NCI-H146 treated with DMSO at 0.1 percent for 48 hours (cell line): ENCODE results near the gene STXBP1.

Experiments
- DNase-seq: peaks from one replicate; lab custom pipeline; 2025; ENCODE audit not compliant: unreplicated experiment; lab: John Stamatoyannopoulos, UW

STXBP1 gene

DNA sequence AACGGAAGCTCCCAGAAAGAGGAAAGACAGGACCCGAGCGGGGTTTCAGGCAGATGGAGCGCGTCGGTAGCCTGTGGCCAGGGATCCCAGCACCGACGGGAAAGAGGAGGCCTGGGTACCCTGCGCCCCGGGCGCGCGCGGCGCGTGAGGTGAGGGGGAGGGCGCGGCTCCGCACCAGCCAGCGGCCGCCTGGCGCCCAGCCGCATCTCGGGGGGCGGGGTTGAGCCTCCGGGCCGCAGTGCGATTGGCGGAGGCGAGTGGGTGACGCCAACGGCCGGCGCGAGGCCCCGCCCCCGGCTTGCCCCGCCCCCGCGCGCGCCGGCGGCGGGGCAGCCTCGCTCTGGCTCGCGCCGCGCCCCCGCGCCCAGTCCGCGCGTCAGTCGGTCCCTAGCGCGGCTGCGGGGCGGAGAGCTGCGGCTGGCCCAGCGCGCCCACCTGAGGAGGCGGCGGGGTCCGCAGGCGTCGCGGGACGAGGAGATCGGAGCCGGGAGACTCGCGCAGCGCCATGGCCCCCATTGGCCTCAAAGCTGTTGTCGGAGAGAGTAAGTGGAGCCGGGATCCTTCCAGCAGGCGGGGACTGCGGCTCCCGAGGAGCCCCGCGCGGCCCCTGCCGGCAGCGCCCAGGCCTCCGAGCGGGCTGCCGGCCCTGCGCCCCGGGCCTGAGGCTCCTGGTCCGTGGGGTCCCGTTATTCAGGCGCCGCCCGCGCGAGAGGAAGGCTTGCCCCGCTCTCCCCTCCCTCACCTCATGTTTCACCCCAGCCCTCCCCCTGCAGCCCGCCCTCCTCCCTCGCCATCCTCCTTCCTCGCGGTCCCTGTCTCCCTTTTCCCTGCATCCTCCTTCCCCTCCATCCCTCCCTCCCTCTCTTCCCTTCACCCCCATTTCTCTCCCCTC is at the start of gene STXBP1:
Gene STXBP1 (plus strand): TSS at position 379 of the 892 bp plus-strand sequence. CDS start 127 bp downstream, at position 506.
- peak; percentile 40 for DNase-seq

DNA sequence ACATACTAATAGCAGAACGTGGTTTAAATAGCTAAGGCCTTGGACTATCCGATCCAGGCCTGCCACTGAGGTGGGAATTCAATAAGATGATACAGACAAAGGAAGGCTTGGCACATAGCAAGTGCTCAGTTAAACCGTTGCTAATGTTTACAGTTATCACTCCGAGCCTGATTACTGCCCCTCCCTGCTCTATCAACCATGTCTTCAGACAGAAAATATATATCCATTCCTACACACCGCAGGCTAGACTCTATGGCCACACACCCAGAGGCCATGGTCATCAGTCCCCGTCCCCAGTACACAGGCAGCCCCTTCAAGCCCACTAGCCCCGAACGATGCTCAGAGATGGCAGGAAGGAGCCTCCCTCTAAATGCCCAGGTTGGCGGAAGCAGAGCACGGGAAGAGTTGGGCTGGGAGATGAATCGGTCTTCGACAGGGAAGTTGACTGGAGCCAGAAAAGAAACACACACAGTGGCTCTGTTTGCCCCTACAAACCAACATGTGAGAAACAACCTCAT is 49.7 kb upstream of the STXBP1 start:
- no peak for DNase-seq

DNA sequence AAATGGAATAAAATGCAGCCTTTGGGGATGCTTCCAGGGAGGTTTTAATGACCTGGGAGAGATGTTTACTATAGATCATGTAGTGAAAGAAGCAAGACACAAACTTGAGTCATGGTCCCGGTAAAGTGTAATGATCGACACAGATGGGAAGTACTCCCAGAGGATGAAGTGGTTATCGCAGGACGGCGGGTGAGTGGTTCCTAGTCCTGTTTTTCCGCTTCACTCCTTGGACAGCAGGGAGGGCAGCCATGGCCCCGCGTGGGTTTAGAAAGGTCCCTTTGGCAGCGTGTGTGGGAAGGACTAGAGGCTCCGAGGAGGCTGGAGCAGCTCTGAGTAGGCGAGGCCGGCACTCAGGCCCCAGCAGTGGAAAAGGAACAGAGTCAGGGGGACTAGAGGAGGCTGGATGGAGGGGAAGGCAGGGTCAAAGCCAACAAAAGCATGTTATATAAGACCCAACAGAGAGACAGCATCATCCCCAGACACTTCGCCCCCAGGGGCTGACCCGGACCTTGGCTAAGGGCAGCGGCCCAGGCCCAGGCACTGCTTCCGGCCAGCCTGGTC is 49.2 kb upstream of the STXBP1 start:
- no peak for DNase-seq

DNA sequence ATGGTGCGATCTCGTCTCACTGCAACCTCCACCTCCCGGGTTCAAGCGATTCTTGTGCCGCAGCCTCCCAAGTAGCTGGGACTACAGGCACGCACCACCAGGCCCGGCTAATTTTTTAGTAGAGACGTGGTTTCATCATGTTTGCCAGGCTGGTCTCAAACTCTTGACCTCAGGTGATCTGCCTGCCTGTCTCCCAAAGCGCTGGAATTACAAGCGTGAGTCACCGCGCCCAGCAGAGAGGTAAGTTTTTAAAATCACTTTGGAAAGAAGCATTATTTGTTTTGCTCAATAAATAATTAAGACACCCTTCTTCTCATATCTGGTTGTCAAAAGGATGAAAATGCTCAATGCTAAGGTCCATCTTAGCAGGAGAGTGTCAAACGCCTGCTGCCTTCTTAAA is 48.5 kb upstream of the STXBP1 start:
- DNase-seq: no peak

DNA sequence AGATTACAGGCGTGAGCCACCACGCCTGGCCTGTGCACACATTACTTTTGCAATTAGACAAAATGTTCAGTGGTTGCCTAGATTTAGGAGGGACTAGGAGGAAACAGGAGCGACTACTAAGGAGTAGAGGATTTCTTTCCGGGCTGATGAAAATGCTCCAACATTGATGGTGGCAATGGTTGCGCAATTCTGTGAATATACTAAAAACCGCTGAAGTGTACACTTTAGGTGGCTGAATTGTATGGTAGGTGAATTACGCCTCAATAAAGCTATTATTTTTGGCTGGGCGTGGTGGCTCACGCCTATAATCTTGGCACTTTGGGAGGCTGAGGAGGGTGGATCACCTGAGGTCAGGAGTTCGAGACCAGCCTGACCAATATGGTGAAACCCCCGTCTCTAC is 46.8 kb upstream of the STXBP1 start:
- DNase-seq: no peak

DNA sequence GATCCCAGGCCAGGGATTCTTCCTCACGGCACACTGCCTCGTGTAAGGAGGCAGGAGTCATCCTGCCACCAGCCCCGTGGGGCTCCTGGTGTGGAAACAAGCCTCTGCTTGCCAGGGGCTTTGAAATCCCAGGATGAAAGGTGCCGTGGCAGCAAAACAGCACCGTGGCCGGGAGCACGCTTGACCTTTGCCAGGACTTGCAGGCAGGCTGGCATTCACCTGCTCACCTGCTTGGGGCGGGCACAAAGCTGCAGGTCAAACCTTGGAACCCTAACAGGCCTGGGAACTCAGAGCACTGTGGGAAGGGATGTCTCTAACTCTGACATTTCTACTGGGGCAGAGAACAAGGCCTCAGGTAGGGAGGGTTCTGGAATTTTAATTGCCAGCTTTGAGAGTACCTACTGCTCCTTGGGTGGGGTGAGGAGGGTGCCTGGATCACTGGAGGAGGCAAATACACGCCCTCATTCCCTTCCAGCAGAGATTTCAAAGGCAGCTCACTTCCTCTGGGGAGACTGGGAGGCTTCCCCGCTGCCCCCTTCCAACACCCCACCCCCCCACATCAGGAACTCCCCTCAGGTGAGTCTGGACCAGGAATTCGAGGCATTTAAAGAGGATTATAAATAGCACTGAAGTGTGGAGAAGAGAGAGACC is 45.6 kb upstream of the STXBP1 start:
- no peak for DNase-seq

DNA sequence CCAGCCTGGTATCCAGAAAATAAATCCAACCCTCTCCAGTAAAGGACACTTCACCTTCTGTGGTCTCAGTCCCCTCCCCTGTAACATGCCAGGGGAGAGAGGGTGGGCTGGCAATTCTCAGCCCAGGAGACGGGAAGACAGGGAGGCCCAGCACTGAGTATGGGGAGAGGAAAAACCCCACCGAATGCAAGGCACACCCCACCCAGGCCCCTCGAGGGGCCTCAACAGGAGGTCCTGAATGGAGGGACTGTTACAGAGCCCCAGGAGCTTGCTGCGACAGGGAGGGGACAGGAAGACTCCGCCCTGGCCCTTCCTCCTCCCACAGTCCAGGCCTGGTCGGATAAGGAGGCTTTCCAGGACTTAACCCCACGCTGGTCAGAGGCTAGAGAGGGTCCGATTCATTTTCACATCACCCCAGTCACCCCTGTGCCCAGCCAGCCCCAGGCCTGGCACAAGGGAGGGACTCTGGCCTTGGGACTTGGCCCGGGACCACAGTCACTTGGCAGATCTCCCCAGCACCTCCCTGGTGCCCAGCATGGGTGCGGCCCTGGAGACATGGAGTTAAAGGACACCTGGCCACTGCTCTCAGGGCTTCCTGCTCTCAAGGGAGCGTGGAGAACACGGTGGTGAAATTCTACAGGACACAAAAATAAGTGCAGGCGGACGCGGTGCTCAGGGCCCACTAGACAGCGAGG is 44.9 kb upstream of the STXBP1 start:
- DNase-seq: no peak

DNA sequence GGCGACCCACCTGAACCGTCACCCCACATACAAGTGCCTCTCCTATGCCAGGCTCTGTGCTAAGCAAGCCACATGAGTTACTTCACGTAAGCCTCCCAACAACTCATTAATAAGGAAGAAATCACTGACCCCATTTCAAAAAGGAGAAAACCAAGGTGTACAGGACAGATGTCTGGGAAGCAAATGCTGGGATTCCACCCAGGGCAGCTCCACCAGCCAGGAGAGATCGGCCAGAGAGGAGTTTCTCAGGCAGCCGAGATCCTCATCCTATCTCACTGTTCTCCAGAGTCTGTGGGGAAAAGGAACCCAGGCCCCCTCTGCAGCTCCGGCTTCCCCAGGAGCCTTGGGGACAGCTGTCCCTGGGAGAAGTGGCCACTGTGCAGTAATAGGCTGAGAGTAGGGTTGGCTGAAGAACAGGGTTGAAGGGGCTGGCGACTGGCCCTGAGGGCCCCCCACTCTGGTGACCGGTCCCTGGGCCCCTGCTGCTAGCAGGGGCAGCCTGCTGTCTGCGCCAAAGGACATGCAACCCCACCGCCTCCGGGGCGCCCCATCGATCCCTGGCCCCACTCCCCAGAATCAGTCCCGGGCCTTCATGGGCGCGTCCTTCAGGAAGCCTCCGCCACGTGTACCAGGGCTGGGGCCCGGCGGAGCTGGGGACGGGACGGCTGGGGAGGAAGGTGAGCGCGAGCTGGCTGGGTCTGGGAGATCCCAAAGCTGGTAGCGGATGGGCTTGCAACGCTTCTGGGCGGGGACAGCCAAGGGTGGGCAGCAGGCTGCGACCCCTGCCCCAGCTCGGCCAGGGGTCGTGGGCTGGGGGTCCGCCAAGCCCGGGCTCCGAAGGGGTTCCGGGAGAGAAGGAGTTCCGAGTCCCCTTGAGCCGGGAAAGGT is 44.1 kb upstream of the STXBP1 start:
- no peak for DNase-seq

DNA sequence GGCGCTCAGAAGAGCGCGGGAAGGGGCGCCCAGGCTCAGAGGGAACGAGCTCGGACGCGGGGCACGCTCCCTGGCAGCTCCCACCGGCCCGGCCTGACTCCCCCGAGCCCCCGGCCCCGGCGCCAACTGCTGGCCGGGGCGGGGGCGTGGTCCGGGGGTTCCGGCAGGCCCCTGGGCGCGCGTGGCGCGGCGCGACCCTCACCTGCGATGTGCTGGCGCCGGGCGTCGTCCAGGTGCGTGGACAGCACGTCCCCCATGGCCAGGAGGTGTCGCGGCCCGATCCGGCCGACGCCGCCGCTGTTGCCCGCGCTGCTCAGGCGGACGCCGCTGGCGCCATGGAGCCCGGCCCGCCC is 43.5 kb upstream of the STXBP1 start:
- no peak for DNase-seq

DNA sequence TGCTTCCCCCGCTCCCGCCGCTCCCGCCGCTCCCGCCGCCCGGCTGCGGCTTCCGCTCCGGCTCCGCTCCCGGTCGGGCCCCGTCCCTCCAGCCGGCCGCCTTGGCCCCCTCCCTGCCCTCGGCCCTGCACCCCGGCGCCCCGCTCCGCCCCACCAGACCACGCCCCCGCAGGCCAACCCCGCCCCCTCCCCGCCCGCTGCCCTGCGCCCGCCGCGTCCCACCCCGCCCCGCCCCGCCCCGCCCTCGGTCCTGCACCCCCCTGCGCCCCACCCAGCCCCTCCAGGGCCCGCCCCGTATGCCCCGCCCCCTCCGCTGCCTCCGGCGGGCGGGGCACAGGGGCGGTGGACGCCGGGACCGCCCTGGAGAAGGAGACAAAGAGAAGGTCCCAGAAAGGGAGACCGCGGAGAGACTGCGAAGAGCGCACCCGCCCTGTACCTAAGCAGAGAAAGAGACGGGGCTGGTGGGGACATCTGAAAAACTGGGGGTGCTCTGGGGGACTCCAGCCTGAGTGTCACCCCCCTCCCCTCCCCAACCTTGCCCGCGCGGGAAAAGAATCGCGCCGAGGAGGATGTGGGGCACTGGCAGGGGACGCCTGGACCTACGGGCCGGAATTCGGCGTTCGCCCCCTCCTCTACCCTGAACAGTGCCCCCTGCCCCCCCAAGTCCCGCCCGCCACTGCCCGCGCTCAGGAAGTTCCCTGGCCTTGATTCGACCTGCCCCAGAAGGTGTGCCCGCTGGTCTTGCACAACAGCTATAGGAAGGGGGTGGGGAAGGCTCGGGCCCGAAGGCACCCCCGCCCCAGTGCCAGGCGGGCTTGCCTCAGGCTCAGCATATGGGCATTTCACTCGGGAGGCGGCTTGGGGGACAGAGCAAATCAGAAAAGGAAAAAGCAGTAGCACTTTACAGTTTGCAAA is 42.8 kb upstream of the STXBP1 start:
- peak; percentile 34 for DNase-seq

DNA sequence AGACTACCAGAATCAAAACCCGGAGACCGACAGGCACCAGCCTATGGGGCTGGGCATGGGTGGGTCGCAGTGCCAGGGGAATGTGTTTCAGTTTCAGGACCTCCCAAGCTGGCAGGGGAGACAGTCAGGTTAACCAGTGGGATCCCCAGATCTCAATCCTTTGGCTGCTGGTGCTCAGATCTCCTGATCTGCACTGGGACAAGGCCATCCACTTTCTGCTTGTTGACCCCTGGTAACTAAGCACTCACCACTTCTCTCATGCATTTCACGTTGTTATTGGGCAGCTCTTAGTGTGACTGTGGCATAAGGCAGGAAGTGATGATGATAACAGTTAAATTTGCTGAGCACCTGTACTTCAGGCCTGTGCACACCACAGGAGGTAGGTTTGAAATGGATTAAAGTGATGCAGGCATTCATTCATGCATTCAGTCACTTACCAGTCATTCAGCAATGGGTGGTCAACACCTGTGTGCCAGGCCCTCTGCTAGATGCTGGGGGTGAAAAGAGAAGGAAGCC is 42.1 kb upstream of the STXBP1 start:
- DNase-seq: no peak

DNA sequence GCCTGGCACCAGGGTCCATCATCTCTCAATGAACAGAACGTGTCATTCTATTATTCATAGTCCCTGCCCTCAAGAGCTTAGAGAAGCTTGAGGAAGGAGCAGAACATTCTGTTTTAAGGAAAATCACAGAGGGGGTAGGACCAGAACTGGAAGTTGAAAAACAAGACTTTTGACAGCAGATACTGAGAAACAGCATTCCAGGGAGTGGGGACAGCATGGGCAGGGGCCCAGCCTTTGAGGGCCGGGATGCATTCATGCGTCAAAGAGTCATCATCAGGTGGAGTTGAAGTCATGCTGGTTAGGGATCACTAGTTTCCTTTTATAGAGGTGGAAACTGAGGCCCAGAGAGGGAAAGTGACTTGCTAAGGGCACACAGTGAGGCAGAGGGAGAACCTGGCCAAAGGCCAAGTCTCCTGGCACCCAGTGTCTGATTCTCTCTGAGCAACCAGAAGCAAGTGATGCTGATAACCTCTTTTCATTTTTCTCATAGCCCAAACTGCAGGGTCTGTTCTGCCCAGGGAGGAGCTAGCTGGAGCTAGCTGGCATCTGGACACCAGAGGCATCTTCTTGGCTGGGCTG is 41.5 kb upstream of the STXBP1 start:
- DNase-seq: no peak

DNA sequence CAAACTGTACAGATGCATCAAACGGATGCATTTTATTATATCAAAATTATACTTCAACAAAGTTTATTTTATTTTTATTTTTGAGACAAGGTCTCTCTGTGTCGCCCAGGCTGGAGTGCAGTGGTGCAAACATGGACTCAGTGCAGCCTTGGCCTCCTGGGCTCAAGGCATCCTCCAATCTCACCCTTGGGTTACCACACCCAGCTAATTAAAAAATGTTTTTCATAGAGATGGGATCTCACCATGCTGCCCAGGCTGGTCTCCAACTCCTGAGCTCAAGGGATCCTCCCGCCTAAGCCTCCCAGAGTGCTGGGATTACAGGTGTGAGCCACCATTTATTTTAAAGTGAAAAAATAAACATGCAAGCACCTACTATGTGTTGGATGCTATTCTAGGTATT is 40.1 kb upstream of the STXBP1 start:
- no peak for DNase-seq

DNA sequence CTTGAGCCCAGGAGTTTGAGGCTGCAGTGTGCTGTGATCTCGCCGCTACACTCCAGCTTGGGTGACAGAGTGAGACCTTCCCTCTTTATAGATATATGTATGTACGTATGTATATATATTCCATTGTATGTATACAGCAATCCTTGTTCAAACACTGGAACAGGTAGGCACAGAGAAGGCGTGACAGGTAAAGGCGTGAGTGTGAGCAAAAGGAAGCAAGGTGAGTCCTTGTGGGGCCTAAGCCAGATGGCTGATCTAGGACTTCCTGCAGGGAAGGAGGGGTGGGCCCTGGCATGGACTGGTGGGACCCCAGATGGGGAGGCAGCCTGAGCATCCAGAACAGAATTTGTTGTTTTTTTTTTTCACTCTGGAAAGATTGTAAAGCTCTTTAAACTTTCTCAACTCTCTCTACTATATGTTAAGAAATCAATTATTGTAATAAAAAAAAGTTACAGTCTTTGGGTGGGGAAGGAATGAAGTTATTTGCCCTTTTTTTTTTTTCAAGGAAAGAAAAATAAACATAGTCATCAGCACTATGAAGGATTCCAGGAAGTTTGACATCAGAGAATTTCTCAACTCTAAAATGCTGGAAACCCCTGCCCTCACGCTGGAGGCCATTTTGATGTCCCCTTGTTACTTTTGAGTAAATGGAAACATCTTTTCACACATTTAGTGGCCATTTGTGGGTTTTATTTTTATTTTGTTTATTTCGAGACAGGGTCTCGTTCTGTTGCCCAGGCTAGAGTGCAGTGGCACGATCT is 38.9 kb upstream of the STXBP1 start:
- no peak for DNase-seq

DNA sequence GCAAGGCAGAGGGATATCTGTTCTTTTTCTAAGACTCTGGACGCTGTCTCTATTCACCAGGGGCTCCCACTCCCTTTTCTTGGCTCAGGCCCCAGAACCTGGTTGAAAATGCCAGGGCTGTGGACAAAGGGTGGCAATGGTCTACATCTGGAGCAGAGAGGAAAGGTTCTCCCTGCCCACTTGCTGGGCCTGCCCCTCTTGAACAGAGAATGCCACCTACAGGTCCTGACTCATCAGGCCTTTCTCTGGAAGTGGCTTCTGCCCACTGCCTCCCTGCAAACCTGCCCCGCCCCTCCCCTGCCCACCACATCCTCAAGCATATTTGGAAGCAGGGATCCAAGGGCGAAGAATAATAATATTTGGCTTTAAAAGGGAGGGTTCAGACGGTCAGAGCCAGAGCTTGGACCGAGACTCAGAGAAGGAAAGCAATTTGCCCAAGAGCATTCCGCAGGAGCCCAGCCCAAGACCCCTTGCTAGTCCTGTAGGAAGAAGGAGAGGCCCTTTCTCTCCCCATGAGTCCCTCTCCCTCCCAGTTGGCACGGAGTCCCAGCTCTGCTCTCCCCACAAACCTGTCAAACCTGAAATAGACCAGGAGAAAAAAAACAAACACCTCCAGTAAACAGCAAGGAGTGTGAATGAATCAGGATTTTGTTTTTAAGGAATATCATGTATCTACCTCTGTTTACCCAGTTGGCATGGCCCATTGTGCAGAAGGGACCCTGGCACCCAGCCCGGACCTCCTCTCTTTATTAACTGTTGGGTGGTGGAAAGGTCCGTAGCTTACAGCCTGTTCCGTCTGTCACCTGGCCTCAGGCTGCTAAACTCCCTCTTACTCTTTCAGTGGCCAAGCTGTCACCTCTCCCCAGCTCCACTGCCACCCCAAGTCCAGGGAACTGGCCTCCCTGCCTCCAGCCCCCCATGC is 37.7 kb upstream of the STXBP1 start:
- peak; percentile 8 for DNase-seq

DNA sequence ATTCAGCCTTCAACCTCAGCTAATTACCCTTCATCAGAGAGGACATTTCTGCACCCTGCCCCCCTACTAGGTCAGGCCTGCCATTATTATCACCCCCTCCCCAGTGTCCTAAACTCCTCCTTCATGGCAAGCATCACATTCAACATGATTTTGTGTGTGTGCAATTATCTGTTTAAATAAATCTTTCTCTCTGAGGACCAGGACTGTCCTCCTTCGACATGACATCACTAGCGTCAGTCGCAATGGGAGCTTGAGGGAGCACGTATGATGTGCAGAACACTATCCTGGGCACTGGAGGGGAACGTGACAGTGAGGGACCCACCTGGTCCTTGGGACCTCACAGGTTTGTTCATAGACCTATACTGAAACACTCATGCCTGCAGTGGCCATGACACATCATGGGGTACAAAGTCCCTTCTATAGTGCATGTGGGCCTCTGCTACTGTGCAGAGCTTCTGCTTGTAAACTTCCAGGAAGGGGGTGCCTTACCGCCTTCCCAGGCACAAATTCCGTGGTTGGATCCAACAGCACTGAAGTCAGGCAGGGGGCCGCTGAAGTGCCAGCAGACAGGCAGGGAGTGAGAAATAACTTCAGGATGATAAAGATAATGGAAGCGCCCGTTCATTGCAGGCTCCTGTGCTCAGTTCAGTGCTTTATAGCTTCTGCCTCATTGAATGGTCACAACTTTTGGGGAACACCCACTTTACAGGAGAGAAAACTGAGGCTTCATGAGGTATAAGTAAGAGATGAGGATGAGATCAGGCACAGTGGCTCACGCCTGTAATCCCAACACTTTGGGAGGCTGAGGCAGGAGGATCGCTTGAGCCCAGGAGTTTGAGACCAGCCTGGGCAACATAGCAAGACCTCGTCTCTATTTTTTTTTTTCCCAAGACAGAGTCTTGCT is 36.0 kb upstream of the STXBP1 start:
- DNase-seq: no peak
